SK-N-SH (cell line): ENCODE results near the gene PRMT7. TPM values are rescaled to one million over a fixed set of nuclear protein-coding genes. Genes with fewer than 3 reads are reported as not detected.

ENCODE experiments used
- CTCF ChIA-PET: fragments of 300-600, 350-600 bp; formaldehyde crosslinking; extraction: SDS; loops from one replicate; lab custom pipeline; 2021; lab: Yijun Ruan, JAX
- POLR2A ChIA-PET: fragments of 350-600 bp; sonication (Branson Sonifier 250); formaldehyde crosslinking; extraction: SDS; loops from one replicate; lab custom pipeline; 2020; ENCODE audit warnings: antibody characterized with exemption, inconsistent platforms; lab: Yijun Ruan, JAX
- DNase-seq: peaks from one replicate; pipeline ENCODE4 v3.0.0; 2012
- H2AFZ ChIP-seq: fragments of 200-600 bp; sonication (generic); 2 replicates; pipeline ENCODE4 v1.8.1; 2016; ENCODE audit warnings: antibody characterized with exemption, mild to moderate bottlenecking, low read depth
- H3F3A ChIP-seq: fragments of 200-600 bp; sonication (generic); replicated peaks from 2 replicates; pipeline ENCODE3; 2016; ENCODE audit warnings: antibody characterized with exemption, mild to moderate bottlenecking; ENCODE audit not compliant: insufficient read depth
- H3K27ac ChIP-seq, 2 experiments: fragments of 200-500 bp in 1 of 2; fragments of 200-600 bp in 1 of 2; sonication (Bioruptor generic) in 1 of 2; sonication (generic), shearing (Covaris generic) in 1 of 2; 2 replicates each; pipeline versions ENCODE4 v1.5.1 to v1.6.1; 2014 to 2016; ENCODE audit warnings: low read depth in 2 of 2, inconsistent platforms in 1 of 2, low read length in 1 of 2, mild to moderate bottlenecking in 1 of 2, mixed read lengths in 1 of 2
- H3K27me3 ChIP-seq: fragments of 200-600 bp; sonication (generic), shearing (Covaris generic); 2 replicates; pipeline ENCODE4 v1.6.1; 2016; ENCODE audit warnings: mixed run types; ENCODE audit not compliant: insufficient read depth
- H3K36me3 ChIP-seq, 2 experiments: fragments of 200-500 bp in 1 of 2; fragments of 200-600 bp in 1 of 2; sonication (Bioruptor generic) in 1 of 2; sonication (generic) in 1 of 2; replicated peaks in 1 of 2; 2 replicates each; pipeline versions ENCODE3 to v1.5.1; 2014 to 2016; ENCODE audit warnings: low read length in 1 of 2, mild to moderate bottlenecking in 1 of 2; ENCODE audit not compliant: insufficient read depth in 2 of 2, control insufficient read depth in 1 of 2
- H3K4me1 ChIP-seq, 2 experiments: fragments of 200-500 bp in 1 of 2; fragments of 200-600 bp in 1 of 2; sonication (Bioruptor generic) in 1 of 2; sonication (generic), shearing (Covaris generic) in 1 of 2; 2 replicates each; pipeline versions ENCODE4 v1.5.1 to v1.6.1; 2014 to 2016; ENCODE audit warnings: low read depth in 1 of 2, low read length in 1 of 2, mixed run types in 1 of 2; ENCODE audit not compliant: insufficient read depth in 2 of 2, control insufficient read depth in 1 of 2
- H3K4me2 ChIP-seq: fragments of 200-600 bp; sonication (generic), shearing (Covaris generic); 2 replicates; pipeline ENCODE4 v1.6.1; 2017; ENCODE audit warnings: mixed run types
- H3K4me3 ChIP-seq, 2 experiments: fragments of 200-500 bp in 1 of 2; fragments of 200-600 bp in 1 of 2; sonication (Bioruptor generic) in 1 of 2; sonication (generic), shearing (Covaris generic) in 1 of 2; 2 replicates each; pipeline versions ENCODE4 v1.5.1 to v1.8.1; 2014 to 2016; ENCODE audit warnings: low read depth in 2 of 2, inconsistent platforms in 1 of 2, low read length in 1 of 2, mild to moderate bottlenecking in 1 of 2, mixed read lengths in 1 of 2, moderate library complexity in 1 of 2
- H3K79me2 ChIP-seq: fragments of 200-600 bp; sonication (generic); 2 replicates; pipeline ENCODE4 v1.8.1; 2017; ENCODE audit warnings: mild to moderate bottlenecking; ENCODE audit not compliant: insufficient read depth
- H3K9ac ChIP-seq: fragments of 200-600 bp; sonication (generic); 2 replicates; pipeline ENCODE4 v1.6.1; 2017; ENCODE audit warnings: mixed run types
- H3K9me2 ChIP-seq: fragments of 200-600 bp; sonication (generic); 2 replicates; pipeline ENCODE4 v1.6.1; 2017; ENCODE audit warnings: mixed run types
- H3K9me3 ChIP-seq: fragments of 200-600 bp; sonication (generic); 2 replicates; pipeline ENCODE4 v1.6.1; 2017; ENCODE audit warnings: mixed run types, mild to moderate bottlenecking, moderate library complexity
- H4K20me1 ChIP-seq: fragments of 200-600 bp; sonication (generic); 2 replicates; pipeline ENCODE4 v1.6.1; 2017; ENCODE audit warnings: mild to moderate bottlenecking, mixed run types; ENCODE audit not compliant: insufficient read depth
- CHD2 ChIP-seq: fragments of 150-350 bp; IDR thresholded peaks from 2 replicates; pipeline ENCODE4 v1.6.1; 2018; ENCODE audit warnings: low read length; ENCODE audit not compliant: partially characterized antibody
- CTCF ChIP-seq: fragments of 200-600 bp; sonication (generic); IDR thresholded peaks from 2 replicates; pipeline ENCODE4 v1.6.1; 2017; ENCODE audit warnings: antibody characterized with exemption, mild to moderate bottlenecking, moderate library complexity
- EP300 ChIP-seq, 2 experiments: IDR thresholded peaks; 2 replicates each; pipeline versions ENCODE4 v1.4.0 to v1.6.1; 2012; ENCODE audit warnings: borderline replicate concordance in 1 of 2, low read depth in 1 of 2, low read length in 1 of 2
- EZH2phosphoT487 ChIP-seq: fragments of 200-600 bp; sonication (generic); IDR thresholded peaks from 2 replicates; pipeline ENCODE4 v1.6.1; 2017; ENCODE audit warnings: low read depth, mixed run types, mild to moderate bottlenecking, antibody characterized with exemption, moderate library complexity, borderline replicate concordance
- GABPA ChIP-seq: IDR thresholded peaks from 2 replicates; pipeline ENCODE4 v1.4.0; 2012; ENCODE audit warnings: low read depth, mild to moderate bottlenecking
- JUND ChIP-seq: IDR thresholded peaks from 2 replicates; pipeline ENCODE4 v1.4.0; 2012
- MEF2A ChIP-seq: IDR thresholded peaks from 2 replicates; pipeline ENCODE4 v1.4.0; 2012; ENCODE audit warnings: low read depth, borderline replicate concordance
- MXI1 ChIP-seq: IDR thresholded peaks from 2 replicates; pipeline ENCODE4 v1.6.1; 2012; ENCODE audit warnings: mild to moderate bottlenecking, low read depth, low read length, improper control_type of control experiment
- NFIC ChIP-seq: IDR thresholded peaks from 2 replicates; pipeline ENCODE4 v1.4.0; 2012; ENCODE audit warnings: borderline replicate concordance
- NRF1 ChIP-seq: IDR thresholded peaks from 2 replicates; pipeline ENCODE4 v1.6.1; 2012; ENCODE audit warnings: low read depth, mild to moderate bottlenecking, low read length
- REST ChIP-seq: IDR thresholded peaks from 2 replicates; pipeline ENCODE4 v1.6.1; 2012; ENCODE audit warnings: mild to moderate bottlenecking, low read depth, low read length, moderate library complexity
- RFX5 ChIP-seq: IDR thresholded peaks from 2 replicates; pipeline ENCODE4 v1.6.1; 2012; ENCODE audit warnings: mild to moderate bottlenecking, improper control_type of control experiment, low read length
- SIN3A ChIP-seq: IDR thresholded peaks from 2 replicates; pipeline ENCODE4 v1.6.1; 2012; ENCODE audit warnings: low read depth, mild to moderate bottlenecking, low read length, moderate library complexity, borderline replicate concordance
- TCF12 ChIP-seq: IDR thresholded peaks from 2 replicates; pipeline ENCODE4 v1.4.0; 2012
- TEAD4 ChIP-seq: IDR thresholded peaks from 2 replicates; pipeline ENCODE4 v1.4.0; 2012; ENCODE audit warnings: mild to moderate bottlenecking, borderline replicate concordance; ENCODE audit not compliant: insufficient read depth
- YY1 ChIP-seq: IDR thresholded peaks from 2 replicates; pipeline ENCODE4 v1.4.0; 2012; ENCODE audit warnings: low read depth, mild to moderate bottlenecking
- ZBTB33 ChIP-seq: IDR thresholded peaks from 2 replicates; pipeline ENCODE4 v1.4.0; 2012; ENCODE audit warnings: low read depth, borderline replicate concordance
- WGBS: methylation state at CpG from one replicate; pipeline ENCODE4 v1.1.6; 2017; ENCODE audit warnings: low lambda C conversion rate; 5-methylcytosine and 5-hydroxymethylcytosine counted together
- polyA plus RNA-seq, 3 experiments: library from polyadenylated mRNA; depleted of rRNA; stranded (reverse); fragments of >200 nt; gene quantifications; 2 replicates each; pipeline ENCODE4 v1.2.3, GENCODE V29; 2012
- TF ChIP-seq, protein P1 (sequence below): fragments of 150-350 bp; IDR thresholded peaks from 2 replicates; pipeline ENCODE4 v1.6.1; 2016; ENCODE audit warnings: mild to moderate bottlenecking, low read depth, low read length
- TF ChIP-seq, protein P2 (sequence below): IDR thresholded peaks from 2 replicates; pipeline ENCODE4; 2012

Gene PRMT7
- polyA plus RNA-seq, 1 of the 3 experiments (the other 2 are of a cell fraction), result 46.0 TPM

DNA sequence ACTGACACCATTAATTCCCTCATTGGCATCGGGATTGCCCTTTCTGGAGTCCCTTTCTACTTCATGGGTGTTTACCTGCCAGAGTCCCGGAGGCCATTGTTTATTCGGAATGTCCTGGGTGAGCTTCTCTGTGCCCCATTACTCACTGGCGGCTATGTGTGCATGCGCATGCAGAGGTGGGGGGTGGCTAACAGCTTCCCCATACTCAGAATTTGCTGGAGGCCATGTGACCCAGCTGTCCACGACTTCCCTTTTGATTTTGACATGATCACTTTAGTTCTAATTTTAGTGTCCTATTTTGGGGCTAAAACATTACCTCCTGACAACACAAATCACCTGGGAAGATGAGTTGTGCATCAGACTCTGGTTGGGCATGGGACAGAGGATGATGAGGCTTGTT, 14.1 kb upstream of the PRMT7 start:
- no peak overlapping the region for H3K27ac ChIP-seq
- no peaks in the 10 kb centered on the region for H3K27me3 ChIP-seq
- no peaks in the 10 kb centered on the region for H3K79me2 ChIP-seq
- 0 out of 2 replicates have a peak, but pooled peaks cover 6% of the 10 kb centered on the region for H4K20me1 ChIP-seq
- DNase-seq, result no peak
- ChIA-PET POLR2A (interaction anchor here (1.6 kb wide), 1 partner anchor 33 kb away, joined by 3 read pairs; the partner anchor contains the start of gene SLC7A6), CTCF (interaction anchor here (1.1 to 2.9 kb wide), 2 partner anchors 9 to 35 kb away, joined by 3 to 12 read pairs; no protein-coding TSS in a partner anchor)
- H3K9me3 ChIP-seq, result no peaks in the 10 kb centered on the region
- no peak overlapping the region for H3K9ac ChIP-seq
- H3K4me2 ChIP-seq, result no peak overlapping the region
- no peak overlapping the region for H2AFZ ChIP-seq
- H3K4me1 ChIP-seq, result peaks cover 3 to 15% of the 10 kb centered on the region in 2 experiments; a peak in 3 of 4 replicates
- TF ChIP-seq, protein P1, sequence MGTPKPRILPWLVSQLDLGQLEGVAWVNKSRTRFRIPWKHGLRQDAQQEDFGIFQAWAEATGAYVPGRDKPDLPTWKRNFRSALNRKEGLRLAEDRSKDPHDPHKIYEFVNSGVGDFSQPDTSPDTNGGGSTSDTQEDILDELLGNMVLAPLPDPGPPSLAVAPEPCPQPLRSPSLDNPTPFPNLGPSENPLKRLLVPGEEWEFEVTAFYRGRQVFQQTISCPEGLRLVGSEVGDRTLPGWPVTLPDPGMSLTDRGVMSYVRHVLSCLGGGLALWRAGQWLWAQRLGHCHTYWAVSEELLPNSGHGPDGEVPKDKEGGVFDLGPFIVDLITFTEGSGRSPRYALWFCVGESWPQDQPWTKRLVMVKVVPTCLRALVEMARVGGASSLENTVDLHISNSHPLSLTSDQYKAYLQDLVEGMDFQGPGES, result no peak
- TF ChIP-seq TEAD4 (no peak), TCF12 (no peak), NRF1 (no peak), CHD2 (no peak), SIN3A (no peak), NFIC (no peak), CTCF (no peak), MEF2A (no peak), YY1 (no peak), MXI1 (no peak), EZH2phosphoT487 (no peak), REST (no peak), ZBTB33 (no peak), JUND (no peak), EP300 (IDR thresholded peaks at IDR 0.05; ENCODE audit: borderline replicate concordance in 1 of 2, low read depth in 1 of 2, low read length in 1 of 2) (no peak), GABPA (no peak), RFX5 (no peak)
- TF ChIP-seq, protein P2, sequence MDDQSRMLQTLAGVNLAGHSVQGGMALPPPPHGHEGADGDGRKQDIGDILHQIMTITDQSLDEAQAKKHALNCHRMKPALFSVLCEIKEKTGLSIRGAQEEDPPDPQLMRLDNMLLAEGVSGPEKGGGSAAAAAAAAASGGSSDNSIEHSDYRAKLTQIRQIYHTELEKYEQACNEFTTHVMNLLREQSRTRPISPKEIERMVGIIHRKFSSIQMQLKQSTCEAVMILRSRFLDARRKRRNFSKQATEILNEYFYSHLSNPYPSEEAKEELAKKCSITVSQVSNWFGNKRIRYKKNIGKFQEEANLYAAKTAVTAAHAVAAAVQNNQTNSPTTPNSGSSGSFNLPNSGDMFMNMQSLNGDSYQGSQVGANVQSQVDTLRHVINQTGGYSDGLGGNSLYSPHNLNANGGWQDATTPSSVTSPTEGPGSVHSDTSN, result no peak
- TF ChIP-seq, all 33 proteins: peak for 0
- WGBS, result 92% methylated on average over 6 of the region's 6 CpGs
- Histone ChIP-seq H3K4me3 (no peak overlapping the region), H3K36me3 (peaks cover 50 to 70% of the 10 kb centered on the region in 2 experiments), H3K9me2 (no peaks in the 10 kb centered on the region), H3F3A (peaks cover 15% of the 10 kb centered on the region)
